Stimulated activated CD4-positive, alpha-beta T cell treated with anti-CD3 and anti-CD28 coated beads, TNF-alpha, amount 100 ng/mL, for 4 hours (primary cell): Measurements from ENCODE around the gene CC2D2A.
"Not testable (repeated sequence)": the region's sequence is repeated elsewhere in the genome, so short reads cannot be mapped to it uniquely, and the experiment has no call there.

Experiments
- DNase-seq, 3 experiments: peaks; one replicate each; pipeline ENCODE4 v3.0.0-alpha.2; 2020; ENCODE audit warnings: low read depth in 3 of 3

Gene CC2D2A

GRCh38 chr4:15557786-15558550 is 88.3 kb downstream of the CC2D2A start:
- no peak for DNase-seq

GRCh38 chr4:15558561-15558960 is 88.9 kb downstream of the CC2D2A start:
- no peak for DNase-seq

GRCh38 chr4:15562114-15562513 is 92.4 kb downstream of the CC2D2A start:
- no peak for DNase-seq

- no peak for DNase-seq
These were observed 92.9 kb downstream of the CC2D2A start for GRCh38 chr4:15562623-15563022.

GRCh38 chr4:15563871-15564270 is 94.2 kb downstream of the CC2D2A start:
- DNase-seq = no peak

GRCh38 chr4:15568821-15569220 is 99.1 kb downstream of the CC2D2A start:
- no peak for DNase-seq

GRCh38 chr4:15569746-15570145 is 100.1 kb downstream of the CC2D2A start:
- no peak for DNase-seq

GRCh38 chr4:15575966-15576365 is 106.3 kb downstream of the CC2D2A start:
- no peak for DNase-seq

- no peak for DNase-seq
These were observed 107.8 kb downstream of the CC2D2A start for GRCh38 chr4:15577508-15577907.

- DNase-seq = no peak
These were observed 115.1 kb downstream of the CC2D2A start for GRCh38 chr4:15584785-15585184.

GRCh38 chr4:15585331-15585730 is 115.6 kb downstream of the CC2D2A start:
- no peak for DNase-seq

- no peak for DNase-seq
These were observed 116.4 kb downstream of the CC2D2A start for GRCh38 chr4:15586066-15586465.

GRCh38 chr4:15587649-15588048 is 118.0 kb downstream of the CC2D2A start:
- DNase-seq = no peak

GRCh38 chr4:15592799-15593198 is 123.1 kb downstream of the CC2D2A start:
- DNase-seq = no peak

- no peak for DNase-seq
These were observed 129.0 kb downstream of the CC2D2A start for GRCh38 chr4:15598644-15599043.

- no peak for DNase-seq
These were observed 130.5 kb downstream of the CC2D2A start for GRCh38 chr4:15600176-15600575.

- DNase-seq = no peak
These were observed 132.2 kb downstream of the CC2D2A start for GRCh38 chr4:15601862-15602261.

GRCh38 chr4:15605537-15605936 is 135.9 kb downstream of the CC2D2A start:
- DNase-seq = no peak

- no peak for DNase-seq
These were observed 141.2 kb downstream of the CC2D2A start for GRCh38 chr4:15610855-15611254.

GRCh38 chr4:15612136-15612535 is 142.5 kb downstream of the CC2D2A start:
- DNase-seq = no peak

- DNase-seq = not testable (repeated sequence)
These were observed 145.2 kb downstream of the CC2D2A start for GRCh38 chr4:15614891-15615290.

- not testable (repeated sequence) for DNase-seq
These were observed 147.7 kb downstream of the CC2D2A start for GRCh38 chr4:15617407-15617806.

GRCh38 chr4:15636818-15637217 is 167.1 kb downstream of the CC2D2A start:
- no peak for DNase-seq

- DNase-seq = no peak
These were observed 168.7 kb downstream of the CC2D2A start for GRCh38 chr4:15638418-15638817.
